ENCODE measurements around the gene SUSD2.

The SUSD2 gene

GRCh38 chr22:24169439-24170058 is 11.7 kb upstream of the SUSD2 start:
- no peak overlapping the region for H3K4me3 ChIP-seq (ENCODE audit: low read depth, low read length)
- no peak for DNase-seq
- H3K36me3 ChIP-seq = peaks cover 20% of the 10 kb centered on the region
- H3K4me1 ChIP-seq = peaks cover 6% of the 10 kb centered on the region
- no peak for TF ChIP-seq CTCF (IDR thresholded peaks at IDR 0.05; ENCODE audit: low read depth, low read length)
- H3K27me3 ChIP-seq = no peaks in the 10 kb centered on the region
- no peaks in the 10 kb centered on the region for H3K9me3 ChIP-seq

DNA sequence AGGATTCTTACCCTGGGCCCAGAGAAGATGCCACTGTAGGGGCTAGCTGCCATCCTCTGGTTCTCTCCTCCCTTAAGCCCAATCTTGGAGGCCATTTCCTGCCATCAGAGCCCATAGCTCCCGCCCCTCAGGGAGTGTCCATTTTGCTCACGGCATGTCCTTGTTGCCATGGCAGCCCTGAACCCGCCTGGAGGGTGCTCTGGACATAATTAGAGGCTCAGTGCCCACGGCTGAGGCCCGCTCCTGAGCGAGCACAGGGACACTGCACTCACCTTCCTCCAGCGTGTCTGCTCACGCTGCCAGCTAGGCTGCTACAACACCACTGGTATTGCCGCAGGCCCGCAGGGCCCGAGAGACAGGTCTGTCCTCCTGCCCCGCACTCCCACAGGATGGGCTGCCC is 11.1 kb upstream of the SUSD2 start:
- no peak for TF ChIP-seq CTCF (IDR thresholded peaks at IDR 0.05; ENCODE audit: low read depth, low read length)
- Histone ChIP-seq H3K4me3 (ENCODE audit: low read depth, low read length) (no peak overlapping the region), H3K9me3 (no peaks in the 10 kb centered on the region), H3K4me1 (peaks cover 6% of the 10 kb centered on the region), H3K27me3 (no peaks in the 10 kb centered on the region), H3K36me3 (peaks cover 14% of the 10 kb centered on the region)
- DNase-seq = peak; percentile 69

- Histone ChIP-seq H3K4me3 (ENCODE audit: low read depth, low read length) (no peak overlapping the region), H3K27me3 (no peaks in the 10 kb centered on the region), H3K36me3 (peaks cover 9% of the 10 kb centered on the region), H3K4me1 (peaks cover 6% of the 10 kb centered on the region), H3K9me3 (no peaks in the 10 kb centered on the region)
- no peak for TF ChIP-seq CTCF (IDR thresholded peaks at IDR 0.05; ENCODE audit: low read depth, low read length)
- no peak for DNase-seq
Observed at GRCh38 chr22:24170632-24171031, 10.7 kb upstream of the SUSD2 start.

DNA sequence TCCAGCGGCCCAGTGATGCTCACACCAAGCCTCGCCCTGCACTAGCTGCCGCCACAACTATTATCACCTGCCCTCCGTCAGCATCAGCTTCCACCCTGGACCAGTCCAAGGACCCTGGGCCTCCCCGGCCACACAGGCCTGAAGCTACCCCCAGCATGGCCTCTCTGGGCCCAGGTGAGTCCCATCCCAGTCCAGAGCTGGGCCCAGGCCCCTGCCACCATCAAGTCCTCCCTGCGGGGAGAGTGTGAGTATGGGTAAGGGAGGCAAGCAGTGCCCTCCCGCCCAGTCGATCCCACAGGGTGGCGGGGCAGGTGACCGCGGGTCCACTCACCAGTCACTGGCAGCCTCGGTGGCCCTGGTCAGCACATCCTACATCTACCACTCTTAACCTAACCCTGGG is 9.5 kb upstream of the SUSD2 start:
- DNase-seq = no peak
- Histone ChIP-seq H3K36me3 (peaks cover 9% of the 10 kb centered on the region), H3K4me1 (peaks cover 6% of the 10 kb centered on the region), H3K4me3 (ENCODE audit: low read depth, low read length) (no peak overlapping the region), H3K27me3 (no peaks in the 10 kb centered on the region), H3K9me3 (no peaks in the 10 kb centered on the region)
- no peak for TF ChIP-seq CTCF (IDR thresholded peaks at IDR 0.05; ENCODE audit: low read depth, low read length)

- Histone ChIP-seq H3K4me3 (ENCODE audit: low read depth, low read length) (no peak overlapping the region), H3K36me3 (peaks cover 6% of the 10 kb centered on the region), H3K27me3 (no peaks in the 10 kb centered on the region), H3K4me1 (peaks cover 1% of the 10 kb centered on the region), H3K9me3 (no peaks in the 10 kb centered on the region)
- peak; percentile 90 for DNase-seq
- peak; percentile 92 for TF ChIP-seq CTCF (IDR thresholded peaks at IDR 0.05; ENCODE audit: low read depth, low read length)
Observed at GRCh38 chr22:24175160-24175808, 6.0 kb upstream of the SUSD2 start.

- Histone ChIP-seq H3K4me3 (ENCODE audit: low read depth, low read length) (no peak overlapping the region), H3K36me3 (peaks cover 6% of the 10 kb centered on the region), H3K27me3 (no peaks in the 10 kb centered on the region), H3K9me3 (no peaks in the 10 kb centered on the region), H3K4me1 (no peaks in the 10 kb centered on the region)
- DNase-seq = no peak
- TF ChIP-seq CTCF (IDR thresholded peaks at IDR 0.05; ENCODE audit: low read depth, low read length) = no peak
Observed at GRCh38 chr22:24176040-24176439, 5.2 kb upstream of the SUSD2 start.
